IMR-90 (cell line): ENCODE data around the gene DDX59. TPM values are rescaled to one million over a fixed set of nuclear protein-coding genes. Genes with fewer than 3 reads are reported as not detected.

Source experiments
- ATAC-seq: fragments of 200-7000 bp; cut with Tn5 transposase; 2 replicates; pipeline ENCODE4 v1.9.1; 2020; ENCODE audit warnings: low read depth, mild to moderate bottlenecking, moderate library complexity
- BruUV-seq: library from RNA; stranded (reverse); fragments of 400-500 nt; replicated peaks from 2 replicates; lab custom pipeline; 2021; lab: Mats Ljungman, UMichigan
- CTCF ChIA-PET: fragments of 300-600 bp; formaldehyde crosslinking; extraction: SDS; loops from one replicate; lab custom pipeline; 2021; ENCODE audit warnings: antibody characterized with exemption; lab: Yijun Ruan, JAX
- POLR2A ChIA-PET: fragments of 300-600 bp; sonication (Branson Sonifier 250); formaldehyde crosslinking; loops from one replicate; lab custom pipeline; 2022; ENCODE audit warnings: antibody characterized with exemption; ENCODE audit not compliant: unreplicated experiment; lab: Charles Lee
- DNase-seq: peaks from one replicate; pipeline ENCODE4 v3.0.0; 2013
- H2AFZ ChIP-seq: replicated peaks from 2 replicates; pipeline ENCODE3; 2013; ENCODE audit warnings: low read length, mild to moderate bottlenecking; ENCODE audit not compliant: poor library complexity
- H2AK5ac ChIP-seq: 2 replicates; pipeline ENCODE4 v1.6.1; 2013; ENCODE audit warnings: low read depth, low read length, inconsistent platforms
- H2AK9ac ChIP-seq: replicated peaks from 2 replicates; pipeline ENCODE3; 2013; ENCODE audit warnings: mild to moderate bottlenecking, low read depth, low read length, moderate library complexity; ENCODE audit not compliant: poor library complexity
- H2BK120ac ChIP-seq: 2 replicates; pipeline ENCODE4 v1.6.1; 2013; ENCODE audit warnings: low read depth, low read length, inconsistent platforms
- H2BK15ac ChIP-seq: 3 replicates; pipeline ENCODE4 v1.6.1; 2013; ENCODE audit warnings: low read depth, low read length, inconsistent platforms
- H2BK20ac ChIP-seq: 2 replicates; pipeline ENCODE4 v1.6.1; 2013; ENCODE audit warnings: low read depth, mild to moderate bottlenecking, inconsistent platforms, low read length, moderate library complexity
- H2BK5ac ChIP-seq: 2 replicates; pipeline ENCODE4 v1.6.1; 2013; ENCODE audit warnings: mild to moderate bottlenecking, low read depth, low read length, inconsistent platforms; ENCODE audit not compliant: poor library complexity, severe bottlenecking
- H3K14ac ChIP-seq: replicated peaks from 2 replicates; pipeline ENCODE4 v1.6.1; 2013; ENCODE audit warnings: low read depth, low read length, inconsistent platforms
- H3K18ac ChIP-seq: 2 replicates; pipeline ENCODE4 v1.6.1; 2013; ENCODE audit warnings: low read depth, low read length, control low read depth
- H3K23ac ChIP-seq: 2 replicates; pipeline ENCODE4 v1.6.1; 2013; ENCODE audit warnings: low read depth, low read length, inconsistent platforms
- H3K27ac ChIP-seq: 2 replicates; pipeline ENCODE4 v1.5.1; 2013; ENCODE audit warnings: mild to moderate bottlenecking, control low read depth, low read length; ENCODE audit not compliant: insufficient read depth
- H3K27me3 ChIP-seq: 2 replicates; pipeline ENCODE4 v1.6.1; 2013; ENCODE audit warnings: low read length; ENCODE audit not compliant: control insufficient read depth, insufficient read depth
- H3K36me3 ChIP-seq: 2 replicates; pipeline ENCODE4 v1.6.1; 2013; ENCODE audit warnings: low read length, mixed read lengths; ENCODE audit not compliant: control insufficient read depth, insufficient read depth
- H3K4ac ChIP-seq: 2 replicates; pipeline ENCODE4 v1.6.1; 2013; ENCODE audit warnings: low read depth, low read length, inconsistent platforms
- H3K4me1 ChIP-seq: 2 replicates; pipeline ENCODE4 v1.6.1; 2013; ENCODE audit warnings: low read length, mixed read lengths; ENCODE audit not compliant: control insufficient read depth, insufficient read depth
- H3K4me2 ChIP-seq: 2 replicates; pipeline ENCODE4 v1.6.1; 2013; ENCODE audit warnings: low read depth, mild to moderate bottlenecking, control low read depth, low read length, moderate library complexity
- H3K4me3 ChIP-seq: 2 replicates; pipeline ENCODE4 v1.5.1; 2013; ENCODE audit warnings: low read depth, mild to moderate bottlenecking, control low read depth, low read length, moderate library complexity; ENCODE audit not compliant: insufficient read depth
- H3K56ac ChIP-seq: 2 replicates; pipeline ENCODE4 v1.6.1; 2013; ENCODE audit warnings: low read length, inconsistent platforms; ENCODE audit not compliant: insufficient read depth; ENCODE audit errors: extremely low read depth
- H3K79me1 ChIP-seq, 2 experiments: 2 replicates each; pipeline ENCODE4 v1.6.1; 2013; ENCODE audit warnings: low read length in 2 of 2, inconsistent platforms in 1 of 2, low read depth in 1 of 2
- H3K9ac ChIP-seq: 2 replicates; pipeline ENCODE4 v1.6.1; 2013; ENCODE audit warnings: low read depth, low read length, control low read depth
- H3K9me1 ChIP-seq: 2 replicates; pipeline ENCODE4 v1.6.1; 2013; ENCODE audit warnings: low read length, inconsistent platforms; ENCODE audit not compliant: insufficient read depth
- H3K9me3 ChIP-seq: 2 replicates; pipeline ENCODE4 v1.6.1; 2013; ENCODE audit warnings: low read length; ENCODE audit not compliant: control insufficient read depth, insufficient read depth
- H4K20me1 ChIP-seq: 2 replicates; pipeline ENCODE4 v1.6.1; 2013; ENCODE audit warnings: low read length, inconsistent platforms; ENCODE audit not compliant: insufficient read depth
- H4K5ac ChIP-seq: 2 replicates; pipeline ENCODE4 v1.6.1; 2013; ENCODE audit warnings: mild to moderate bottlenecking, low read depth, low read length, control low read depth
- H4K8ac ChIP-seq, 2 experiments: 2 replicates each; pipeline ENCODE4 v1.6.1; 2013; ENCODE audit warnings: low read depth in 2 of 2, low read length in 2 of 2, control low read depth in 1 of 2, inconsistent platforms in 1 of 2
- H4K91ac ChIP-seq: 2 replicates; pipeline ENCODE4 v1.6.1; 2013; ENCODE audit warnings: low read depth, low read length, inconsistent platforms; ENCODE audit not compliant: insufficient read depth
- BHLHE40 ChIP-seq: fragments of 150-350 bp; IDR thresholded peaks from 2 replicates; pipeline ENCODE4 v1.6.1; 2016; ENCODE audit warnings: mild to moderate bottlenecking, low read depth, low read length
- CHD1 ChIP-seq: IDR thresholded peaks from 2 replicates; pipeline ENCODE4 v1.6.1; 2012; ENCODE audit warnings: low read depth, low read length, improper control_type of control experiment
- POLR2A ChIP-seq: IDR thresholded peaks from 2 replicates; pipeline ENCODE4 v1.6.1; 2012; ENCODE audit warnings: mild to moderate bottlenecking, low read depth, low read length
- RAD21 ChIP-seq: IDR thresholded peaks from 2 replicates; pipeline ENCODE4 v1.6.1; 2012; ENCODE audit warnings: low read length, improper control_type of control experiment
- RCOR1 ChIP-seq: IDR thresholded peaks from 2 replicates; pipeline ENCODE4 v1.6.1; 2012; ENCODE audit warnings: mild to moderate bottlenecking, low read length, improper control_type of control experiment; ENCODE audit not compliant: insufficient replicate concordance
- USF2 ChIP-seq: fragments of 150-350 bp; IDR thresholded peaks from 2 replicates; pipeline ENCODE4 v1.6.1; 2017; ENCODE audit warnings: mild to moderate bottlenecking, antibody characterized with exemption, low read length, low read depth
- whole genome bisulfite sequencing, 2 experiments: methylation state at CpG; one replicate each; pipeline versions ENCODE4 v1.1.5 to v1.1.7; 2013; ENCODE audit warnings: missing lambda C conversion rate in 2 of 2; ENCODE audit not compliant: insufficient read length in 1 of 2; ENCODE audit errors: extremely low coverage in 2 of 2; 5-methylcytosine and 5-hydroxymethylcytosine counted together
- dilution Hi-C: fragments of 300-500 bp; cut with HindIII; formaldehyde crosslinking; loops from one replicate; pipeline ENCODE4 v1.14.3; 2018; ENCODE audit warnings: low sequenced_read_pairs; ENCODE audit not compliant: unreplicated experiment
- in situ Hi-C: fragments of 300-500 bp; cut with MboI; formaldehyde crosslinking; loops from 3 replicates; pipeline ENCODE4 v1.14.3; 2019; ENCODE audit warnings: low sequenced_read_pairs, inconsistent platforms, mixed read lengths
- intact Hi-C: fragments of 100-400 bp; cut with micrococcal nuclease; formaldehyde crosslinking; loops from 2 replicates; pipeline ENCODE4 v1.10.0; 2022
- polyA plus RNA-seq, 3 experiments: library from polyadenylated mRNA; depleted of rRNA; stranded (reverse); fragments of >200 nt; gene quantifications; 2 replicates each; pipeline ENCODE4 v1.2.3, GENCODE V29; 2012; ENCODE audit warnings: low replicate concordance in 1 of 3
- total RNA-seq: library from RNA; depleted of rRNA; stranded (reverse); fragments of >200 nt; gene quantifications from 2 replicates; pipeline ENCODE4 v1.2.3, GENCODE V29; 2012
- TF ChIP-seq, protein P1 (sequence below): fragments of 150-350 bp; IDR thresholded peaks from 2 replicates; pipeline ENCODE4 v1.6.1; 2016; ENCODE audit warnings: low read depth, mild to moderate bottlenecking, low read length, moderate library complexity, borderline replicate concordance

DDX59 gene
- total and polyA plus RNA-seq, 2 of the 4 experiments (the other 2 are of a cell fraction), result 8.6 to 9.1 TPM

- intact Hi-C loops, result no loop called here
- H2BK20ac ChIP-seq, result no peak overlapping the region
- no CpG with 5 or more reads among the region's 2 CpGs for WGBS, 2 experiments
- H3K23ac ChIP-seq, result no peak overlapping the region
- in situ Hi-C loops, result no loop called here
- no peak overlapping the region for H3K9ac ChIP-seq
- BruUV-seq, result no TSS peak
- no peak overlapping the region for H2AK5ac ChIP-seq
- no peak overlapping the region for H3K27ac ChIP-seq
- no peak overlapping the region for H2AK9ac ChIP-seq
- H3K79me1 ChIP-seq, result no peaks in the 10 kb centered on the region
- no peak overlapping the region for H4K8ac ChIP-seq
- no peak overlapping the region for H3K56ac ChIP-seq
- no peak overlapping the region for H2BK15ac ChIP-seq
- no peaks in the 10 kb centered on the region for H3K27me3 ChIP-seq
- no peak overlapping the region for H3K14ac ChIP-seq
- H4K5ac ChIP-seq, result no peak overlapping the region
- no peaks in the 10 kb centered on the region for H3K9me3 ChIP-seq
- POLR2A ChIA-PET, result no interaction called here
- TF ChIP-seq POLR2A (no peak), USF2 (no peak), BHLHE40 (no peak), RCOR1 (no peak), RAD21 (no peak), CHD1 (no peak)
- TF ChIP-seq, protein P1, sequence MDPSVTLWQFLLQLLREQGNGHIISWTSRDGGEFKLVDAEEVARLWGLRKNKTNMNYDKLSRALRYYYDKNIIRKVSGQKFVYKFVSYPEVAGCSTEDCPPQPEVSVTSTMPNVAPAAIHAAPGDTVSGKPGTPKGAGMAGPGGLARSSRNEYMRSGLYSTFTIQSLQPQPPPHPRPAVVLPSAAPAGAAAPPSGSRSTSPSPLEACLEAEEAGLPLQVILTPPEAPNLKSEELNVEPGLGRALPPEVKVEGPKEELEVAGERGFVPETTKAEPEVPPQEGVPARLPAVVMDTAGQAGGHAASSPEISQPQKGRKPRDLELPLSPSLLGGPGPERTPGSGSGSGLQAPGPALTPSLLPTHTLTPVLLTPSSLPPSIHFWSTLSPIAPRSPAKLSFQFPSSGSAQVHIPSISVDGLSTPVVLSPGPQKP, result no peak
- no peak overlapping the region for H3K18ac ChIP-seq
- CTCF ChIA-PET, result no interaction called here
- no peaks in the 10 kb centered on the region for H3K9me1 ChIP-seq
- H3K4me1 ChIP-seq, result no peaks in the 10 kb centered on the region
- no peak overlapping the region for H2AFZ ChIP-seq
- H3K4ac ChIP-seq, result no peak overlapping the region
- ATAC-seq, result no peak
- dilution Hi-C loops, result no loop called here
- no peak overlapping the region for H2BK120ac ChIP-seq
- no peak overlapping the region for H3K4me2 ChIP-seq
- H4K20me1 ChIP-seq, result no peaks in the 10 kb centered on the region
- no peak overlapping the region for H3K4me3 ChIP-seq
- DNase-seq, result no peak
- no peak overlapping the region for H4K91ac ChIP-seq
- no peak overlapping the region for H2BK5ac ChIP-seq
- H3K36me3 ChIP-seq, result no peaks in the 10 kb centered on the region
These were observed 16.9 kb upstream of the DDX59 start for GRCh38 chr1:200686620-200687019.
